IMR-90 (cell line): Measurements from ENCODE around the gene SLN.

Experiments
- BHLHE40 ChIP-seq: fragments of 150-350 bp; IDR thresholded peaks from 2 replicates; pipeline ENCODE4 v1.6.1; 2016; ENCODE audit warnings: mild to moderate bottlenecking, low read depth, low read length
- MXI1 ChIP-seq: IDR thresholded peaks from 2 replicates; pipeline ENCODE4 v1.6.1; 2012; ENCODE audit warnings: low read depth, mild to moderate bottlenecking, low read length, moderate library complexity, borderline replicate concordance
- RAD21 ChIP-seq: IDR thresholded peaks from 2 replicates; pipeline ENCODE4 v1.6.1; 2012; ENCODE audit warnings: low read length, improper control_type of control experiment
- RFX5 ChIP-seq: IDR thresholded peaks from 2 replicates; pipeline ENCODE4 v1.8.0; 2012; ENCODE audit warnings: low read depth, mild to moderate bottlenecking, low read length, moderate library complexity
- SMC3 ChIP-seq: fragments of 150-350 bp; IDR thresholded peaks from 2 replicates; pipeline ENCODE4 v1.6.1; 2016; ENCODE audit warnings: low read depth, mild to moderate bottlenecking, antibody characterized with exemption, low read length, moderate library complexity
- USF2 ChIP-seq: fragments of 150-350 bp; IDR thresholded peaks from 2 replicates; pipeline ENCODE4 v1.6.1; 2017; ENCODE audit warnings: mild to moderate bottlenecking, antibody characterized with exemption, low read length, low read depth
- TF ChIP-seq, protein P1 (sequence below): conservative IDR thresholded peaks from 2 replicates; pipeline ENCODE4 v1.5.1; 2012; ENCODE audit warnings: mild to moderate bottlenecking, low read depth, low read length, improper control_type of control experiment

- no peak for TF ChIP-seq USF2
- no peak for TF ChIP-seq MXI1
- TF ChIP-seq, protein P1, sequence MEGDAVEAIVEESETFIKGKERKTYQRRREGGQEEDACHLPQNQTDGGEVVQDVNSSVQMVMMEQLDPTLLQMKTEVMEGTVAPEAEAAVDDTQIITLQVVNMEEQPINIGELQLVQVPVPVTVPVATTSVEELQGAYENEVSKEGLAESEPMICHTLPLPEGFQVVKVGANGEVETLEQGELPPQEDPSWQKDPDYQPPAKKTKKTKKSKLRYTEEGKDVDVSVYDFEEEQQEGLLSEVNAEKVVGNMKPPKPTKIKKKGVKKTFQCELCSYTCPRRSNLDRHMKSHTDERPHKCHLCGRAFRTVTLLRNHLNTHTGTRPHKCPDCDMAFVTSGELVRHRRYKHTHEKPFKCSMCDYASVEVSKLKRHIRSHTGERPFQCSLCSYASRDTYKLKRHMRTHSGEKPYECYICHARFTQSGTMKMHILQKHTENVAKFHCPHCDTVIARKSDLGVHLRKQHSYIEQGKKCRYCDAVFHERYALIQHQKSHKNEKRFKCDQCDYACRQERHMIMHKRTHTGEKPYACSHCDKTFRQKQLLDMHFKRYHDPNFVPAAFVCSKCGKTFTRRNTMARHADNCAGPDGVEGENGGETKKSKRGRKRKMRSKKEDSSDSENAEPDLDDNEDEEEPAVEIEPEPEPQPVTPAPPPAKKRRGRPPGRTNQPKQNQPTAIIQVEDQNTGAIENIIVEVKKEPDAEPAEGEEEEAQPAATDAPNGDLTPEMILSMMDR, result no peak
- TF ChIP-seq RAD21, result no peak
- TF ChIP-seq RFX5, result no peak
- no peak for TF ChIP-seq SMC3
- no peak for TF ChIP-seq BHLHE40
Measured at GRCh38 chr11:107695446-107695845, 16.4 kb downstream of the SLN start.
